GM18870 (cell line): ENCODE measurements around the gene HAUS2.
"Not testable (repeated sequence)": the region's sequence is repeated elsewhere in the genome, so short reads cannot be mapped to it uniquely, and the experiment has no call there.

Experiments
- ATAC-seq: cut with Tn5 transposase; IDR thresholded peaks from one replicate; pipeline ENCODE4 v1.9.1; 2021; ENCODE audit warnings: moderate library complexity; ENCODE audit not compliant: unreplicated experiment

The HAUS2 gene

DNA sequence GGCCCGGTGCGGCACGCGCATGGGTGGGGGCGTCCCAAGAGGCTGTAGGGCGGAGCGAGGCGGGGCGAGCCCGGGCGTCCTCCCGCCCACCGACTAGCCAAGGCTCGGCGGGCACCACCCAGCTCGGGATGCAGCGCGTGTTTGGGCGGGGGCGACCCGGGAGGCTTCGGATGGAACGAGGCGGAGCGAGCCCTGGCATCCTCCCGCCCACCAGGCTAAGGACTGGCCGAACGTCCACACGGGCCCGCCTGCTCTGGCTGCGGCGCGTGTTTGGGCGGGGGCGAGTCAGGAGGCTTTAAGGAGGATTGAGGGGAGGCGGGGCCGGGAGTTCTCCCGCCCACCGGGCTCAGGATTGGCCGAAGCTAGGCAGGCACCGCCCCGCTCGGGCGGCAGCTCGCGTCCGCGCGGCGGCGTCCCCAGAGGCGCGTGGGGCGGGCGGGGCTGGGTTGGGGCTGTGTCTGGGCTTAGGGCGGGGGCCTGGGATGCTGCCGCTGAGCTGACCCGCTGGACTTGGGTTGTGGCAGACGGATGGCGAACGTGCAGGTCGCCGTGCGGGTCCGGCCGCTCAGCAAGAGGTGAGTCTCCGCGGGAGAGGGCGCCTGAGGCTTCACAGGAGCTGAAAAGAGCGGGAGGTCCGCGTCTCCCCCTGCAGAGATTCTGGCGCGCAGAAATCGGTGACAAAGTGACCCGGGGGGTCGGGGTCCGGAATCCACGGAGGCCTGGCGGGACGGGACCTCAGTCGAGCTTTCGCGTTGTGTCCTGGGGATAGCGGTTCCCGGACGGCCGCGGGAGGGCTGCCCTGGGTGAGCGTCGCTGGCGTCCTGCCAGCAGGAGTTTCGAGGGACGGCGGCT, 26.8 kb downstream of the HAUS2 start, which contains the start of gene STARD9:
TSS of gene STARD9 (plus strand) at position 419 of the 852 bp plus-strand sequence. CDS start at position 529, 110 bp downstream.
- ATAC-seq: peak; percentile 84

GRCh38 chr15:42576040-42576594, 27.5 kb downstream of the HAUS2 start:
- no peak for ATAC-seq

DNA sequence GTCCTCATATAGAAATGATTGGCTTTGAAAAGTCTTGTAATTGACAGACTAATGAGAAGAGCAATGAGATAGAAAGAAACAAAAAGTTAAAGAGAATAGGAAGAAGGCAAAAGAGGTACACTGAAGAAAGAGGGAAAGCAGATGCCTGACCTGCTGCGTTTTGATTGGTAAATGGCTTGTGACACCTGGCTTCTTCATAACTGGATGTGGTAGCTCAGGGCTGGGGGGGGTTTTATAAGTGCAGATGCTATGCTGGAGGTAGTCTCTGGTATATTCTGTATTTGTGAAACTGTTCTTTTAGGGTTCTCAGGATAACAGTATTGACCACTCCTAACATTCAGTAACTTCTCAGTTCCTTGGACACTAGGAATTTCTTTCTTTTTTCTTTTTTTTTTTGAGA, 28.1 kb downstream of the HAUS2 start:
- no peak for ATAC-seq

- ATAC-seq: no peak
Measured at GRCh38 chr15:42577514-42578031, 28.9 kb downstream of the HAUS2 start.

DNA sequence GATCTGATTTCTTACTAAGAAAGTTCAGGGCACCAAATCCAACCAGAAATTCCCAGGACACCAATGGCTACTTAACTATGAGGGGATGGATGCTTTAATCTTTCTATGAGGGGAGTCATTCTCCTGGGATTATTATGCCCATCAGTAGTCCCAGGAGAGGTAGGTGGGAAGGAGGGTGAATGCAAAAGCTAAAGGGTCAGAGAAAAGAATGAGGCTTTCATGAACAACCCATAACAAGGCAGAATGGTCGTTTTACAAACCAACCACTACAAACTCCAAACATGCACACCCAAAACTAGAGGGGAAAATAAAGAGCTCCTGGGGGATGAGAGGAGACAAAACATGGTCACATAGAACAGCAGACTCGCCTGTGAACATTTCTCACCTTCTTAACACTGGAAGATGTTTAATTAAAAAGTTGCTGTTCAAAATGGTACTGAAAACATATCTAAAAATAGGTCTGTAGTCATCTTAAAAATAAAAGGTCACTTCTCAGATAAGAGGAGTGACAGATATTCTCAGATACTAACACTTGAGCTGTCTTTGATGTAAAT, 30.4 kb downstream of the HAUS2 start:
- ATAC-seq: no peak

- no peak for ATAC-seq
Measured at GRCh38 chr15:42581272-42581730, 32.7 kb downstream of the HAUS2 start.

- ATAC-seq: no peak
Measured at GRCh38 chr15:42582569-42583375, 34.1 kb downstream of the HAUS2 start.

DNA sequence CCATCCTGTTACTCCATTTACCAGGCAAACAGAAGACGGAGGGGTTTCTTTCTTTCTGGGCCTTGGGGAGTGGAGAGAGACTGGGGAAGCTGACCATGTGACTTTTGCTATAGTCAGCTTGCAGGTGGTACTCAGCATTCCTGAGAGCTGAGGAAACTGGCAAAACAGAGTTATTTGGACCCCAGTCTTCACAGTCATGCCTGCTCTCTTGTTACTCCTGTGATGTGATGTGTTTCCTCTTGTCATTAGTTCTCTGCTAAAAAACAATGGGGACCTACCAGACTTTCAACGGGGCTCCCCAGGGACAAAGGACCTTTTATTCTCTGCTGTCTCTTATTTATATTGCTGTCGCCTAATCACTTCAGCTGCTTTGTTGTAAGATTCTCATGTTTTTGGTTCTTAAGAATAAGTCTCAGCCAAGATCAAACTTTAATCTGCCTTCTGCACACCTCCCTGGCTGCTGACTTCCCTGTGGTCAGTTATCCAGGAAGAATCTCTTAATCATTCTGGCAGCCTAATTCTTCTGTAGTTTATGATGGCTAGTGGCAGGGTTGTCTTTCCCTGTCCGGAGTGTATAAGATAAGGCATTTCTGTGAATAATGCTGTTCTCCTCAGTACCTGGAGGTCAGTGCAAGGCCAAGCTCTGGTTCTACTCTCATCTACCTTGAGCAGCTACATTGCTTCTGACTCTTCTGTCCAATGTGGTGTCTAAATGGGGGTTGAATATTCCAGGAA, 35.6 kb downstream of the HAUS2 start:
- ATAC-seq: no peak

GRCh38 chr15:42590619-42591237, 42.1 kb downstream of the HAUS2 start:
- ATAC-seq: no peak

DNA sequence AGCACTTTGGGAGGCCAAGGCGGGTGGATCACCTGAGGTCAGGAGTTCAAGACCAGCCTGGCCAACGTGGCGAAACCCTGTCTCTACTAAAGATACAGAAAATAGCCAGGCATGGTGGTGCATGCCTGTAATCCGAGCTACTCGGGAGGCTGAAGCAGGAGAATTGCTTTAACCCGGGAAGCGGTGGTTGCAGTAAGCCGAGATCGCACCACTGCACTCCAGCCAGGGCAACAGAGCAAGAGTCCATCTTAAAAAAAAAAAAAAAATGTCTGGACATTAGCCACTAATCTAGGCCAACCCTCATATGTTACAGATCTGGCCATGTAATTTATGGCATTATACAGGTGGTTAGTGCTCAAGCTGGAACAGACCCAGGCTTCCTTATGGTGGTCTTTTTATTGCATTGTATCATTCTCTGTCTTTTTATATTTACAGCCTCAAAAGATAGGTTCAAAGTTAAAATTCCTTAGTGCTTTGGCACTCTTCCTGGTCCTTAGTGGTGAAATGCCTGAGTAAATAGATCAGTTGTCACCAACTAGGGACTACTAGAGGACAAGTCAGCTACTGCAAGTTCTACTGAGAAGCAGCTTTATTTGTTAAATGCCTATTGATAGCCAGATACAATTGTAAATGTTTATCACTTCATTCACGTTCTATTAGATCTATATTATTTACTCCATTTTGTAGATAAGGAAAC, 42.7 kb downstream of the HAUS2 start:
- no peak for ATAC-seq

DNA sequence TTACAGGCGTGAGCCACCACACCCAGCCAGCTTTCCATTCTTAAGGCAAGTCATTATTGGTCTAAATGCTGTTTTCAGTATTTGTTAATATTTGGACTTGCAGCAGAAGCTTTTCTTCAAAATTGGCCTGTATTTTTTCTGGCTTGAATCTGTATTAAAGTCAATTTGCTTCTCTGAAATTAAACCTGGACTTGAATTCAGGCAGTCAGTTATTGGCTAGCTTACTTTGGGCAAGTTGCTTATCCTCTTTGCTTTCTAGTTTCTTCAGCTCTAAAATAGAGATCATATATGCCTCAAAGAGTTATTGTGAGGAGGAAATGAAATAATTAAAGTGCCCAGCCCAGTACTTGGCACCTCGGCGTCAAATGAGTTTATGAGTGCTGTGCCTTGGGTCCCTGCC, 44.1 kb downstream of the HAUS2 start:
- no peak for ATAC-seq

GRCh38 chr15:42593143-42593542, 44.5 kb downstream of the HAUS2 start:
- no peak for ATAC-seq

- no peak for ATAC-seq
Measured at GRCh38 chr15:42594095-42594494, 45.5 kb downstream of the HAUS2 start.

GRCh38 chr15:42595626-42596240, 47.1 kb downstream of the HAUS2 start:
- no peak for ATAC-seq

DNA sequence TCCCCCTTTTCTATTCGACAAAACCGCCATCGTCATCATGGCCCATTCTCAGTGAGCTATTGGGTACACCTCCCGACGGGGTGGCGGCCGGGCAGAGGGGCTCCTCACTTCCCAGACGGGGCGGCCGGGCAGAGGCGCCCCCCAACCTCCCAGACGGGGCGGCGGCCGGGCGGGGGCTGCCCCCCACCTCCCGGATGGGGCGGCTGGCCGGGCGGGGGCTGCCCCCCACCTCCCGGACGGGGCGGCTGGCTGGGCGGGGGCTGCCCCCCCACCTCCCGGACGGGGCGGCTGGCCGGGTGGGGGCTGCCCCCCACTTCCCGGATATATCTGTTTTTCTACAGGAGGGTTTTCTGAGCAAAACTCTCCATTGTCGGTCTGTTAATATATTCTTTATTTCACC, 52.7 kb downstream of the HAUS2 start:
- ATAC-seq: not testable (repeated sequence)

DNA sequence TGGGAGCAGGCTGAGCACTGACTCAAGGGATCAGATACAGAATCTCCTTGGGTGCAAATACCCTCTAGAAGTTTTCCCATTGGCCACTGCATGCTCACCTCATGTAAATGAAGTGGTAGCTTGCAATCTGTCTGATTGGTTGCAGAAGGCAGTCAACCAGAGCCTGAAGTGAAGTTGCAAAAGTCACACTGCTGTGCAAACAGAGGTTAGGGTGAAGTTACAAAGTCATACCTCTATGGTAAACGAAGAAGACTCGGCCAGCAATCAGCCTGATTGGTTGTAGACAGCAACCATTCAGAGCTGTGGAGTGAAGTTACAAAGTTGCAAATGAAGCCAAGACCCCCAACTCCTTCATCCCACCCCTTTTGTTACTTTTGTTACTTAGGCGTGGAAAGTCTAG, 53.9 kb downstream of the HAUS2 start:
- no peak for ATAC-seq

DNA sequence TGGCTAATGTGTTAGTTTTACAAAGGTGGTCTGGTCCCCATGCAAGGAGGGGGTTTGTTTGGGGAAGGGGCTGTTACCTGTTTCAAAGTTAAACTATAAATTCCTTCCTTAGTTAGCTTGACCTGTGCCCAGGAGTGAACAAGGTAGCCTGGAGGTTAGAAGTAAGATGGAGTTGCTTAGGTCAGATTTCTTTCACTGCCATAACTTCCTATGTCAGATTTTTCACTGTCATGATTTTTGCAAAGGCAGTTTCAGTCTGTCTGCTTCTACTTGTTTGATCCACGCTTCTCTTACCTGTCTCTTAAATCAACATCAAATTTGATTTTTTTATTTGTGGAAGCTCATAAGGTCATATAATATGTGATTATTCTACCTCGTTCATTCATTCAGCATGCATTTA, 55.3 kb downstream of the HAUS2 start:
- no peak for ATAC-seq

- ATAC-seq: no peak
Measured at GRCh38 chr15:42604894-42605744, 56.5 kb downstream of the HAUS2 start.
